SW480 (cell line): Measurements from ENCODE around the gene CLDN1.
"Not testable (repeated sequence)": the region's sequence is repeated elsewhere in the genome, so short reads cannot be mapped to it uniquely, and the experiment has no call there.

ENCODE experiments used
- DNase-seq: peaks from one replicate; pipeline ENCODE4 v3.0.0-alpha.2; 2016; ENCODE audit warnings: low spot score

Gene CLDN1

GRCh38 chr3:190293621-190294020 lies 28.6 kb downstream of the CLDN1 start:
- no peak for DNase-seq

- DNase-seq, result no peak
Observed at GRCh38 chr3:190291994-190292584, 30.2 kb downstream of the CLDN1 start.

- no peak for DNase-seq
Observed at GRCh38 chr3:190289989-190290388, 32.3 kb downstream of the CLDN1 start.

GRCh38 chr3:190288836-190289235 lies 33.4 kb downstream of the CLDN1 start:
- DNase-seq, result no peak

- no peak for DNase-seq
Observed at GRCh38 chr3:190286014-190286413, 36.2 kb downstream of the CLDN1 start.

- no peak for DNase-seq
Observed at GRCh38 chr3:190281308-190282051, 40.8 kb downstream of the CLDN1 start.

GRCh38 chr3:190279690-190280089 lies 42.6 kb downstream of the CLDN1 start:
- DNase-seq, result no peak

- DNase-seq, result no peak
Observed at GRCh38 chr3:190272747-190273146, 49.5 kb downstream of the CLDN1 start.

GRCh38 chr3:190269101-190269500 lies 53.1 kb downstream of the CLDN1 start:
- no peak for DNase-seq

GRCh38 chr3:190267464-190267863 lies 54.8 kb downstream of the CLDN1 start:
- DNase-seq, result not testable (repeated sequence)

- DNase-seq, result no peak
Observed at GRCh38 chr3:190266913-190267290, 55.3 kb downstream of the CLDN1 start.

GRCh38 chr3:190266265-190266912 lies 55.9 kb downstream of the CLDN1 start:
- DNase-seq, result no peak

GRCh38 chr3:190265796-190266195 lies 56.5 kb downstream of the CLDN1 start:
- peak; percentile 94 for DNase-seq

- peak; percentile 28 for DNase-seq
Observed at GRCh38 chr3:190265126-190265525, 57.1 kb downstream of the CLDN1 start.

- peak; percentile 76 for DNase-seq
Observed at GRCh38 chr3:190261740-190262139, 60.5 kb downstream of the CLDN1 start.

GRCh38 chr3:190261015-190261414 lies 61.2 kb downstream of the CLDN1 start:
- DNase-seq, result no peak

GRCh38 chr3:190260301-190260700 lies 61.9 kb downstream of the CLDN1 start:
- DNase-seq, result no peak

- DNase-seq, result peak; percentile 87
Observed at GRCh38 chr3:190258634-190259033, 63.6 kb downstream of the CLDN1 start.
